Measurements from ENCODE around the gene C9. TPM values are rescaled to one million over a fixed set of nuclear protein-coding genes. Genes with fewer than 3 reads are reported as not detected.

C9 gene
- not detected for polyA plus RNA-seq (2012; ENCODE audit: insufficient read length, low read depth)

DNA sequence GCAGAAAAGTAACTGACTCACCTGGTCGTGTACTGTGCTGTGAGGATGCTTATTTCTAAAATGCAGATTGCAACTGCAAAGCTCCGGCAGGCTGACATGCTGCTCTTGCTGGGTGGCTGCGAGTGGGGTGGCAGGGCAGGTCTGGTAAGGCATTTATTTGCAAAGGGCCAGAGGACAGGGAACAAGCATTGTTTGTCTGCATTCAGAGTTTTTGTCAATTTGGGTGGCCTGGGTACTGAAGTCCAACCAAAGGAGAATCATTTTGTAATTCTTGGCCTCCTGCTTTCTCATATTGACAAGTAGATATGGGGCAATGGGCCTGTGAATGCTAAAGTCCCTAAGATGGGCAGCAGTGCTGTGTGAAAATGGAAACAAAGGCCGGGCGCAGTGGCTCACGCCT lies at the start of gene C9:
C9 (minus strand) TSS at position 129 of the 400 bp plus-strand sequence; CDS start at position 98, 31 bp downstream.
- no peak for TF ChIP-seq FOXP2 (optimal IDR thresholded peaks at IDR 0.05; ENCODE audit: borderline replicate concordance, extremely low read depth, extremely low read length, insufficient read depth)
- no peak for TF ChIP-seq SIN3A (IDR thresholded peaks at IDR 0.05; ENCODE audit: borderline replicate concordance, insufficient read depth, low read length)
- TF ChIP-seq TAF1 (IDR thresholded peaks at IDR 0.05; ENCODE audit: borderline replicate concordance, insufficient read depth, low read length) = no peak
- TF ChIP-seq, protein P1, sequence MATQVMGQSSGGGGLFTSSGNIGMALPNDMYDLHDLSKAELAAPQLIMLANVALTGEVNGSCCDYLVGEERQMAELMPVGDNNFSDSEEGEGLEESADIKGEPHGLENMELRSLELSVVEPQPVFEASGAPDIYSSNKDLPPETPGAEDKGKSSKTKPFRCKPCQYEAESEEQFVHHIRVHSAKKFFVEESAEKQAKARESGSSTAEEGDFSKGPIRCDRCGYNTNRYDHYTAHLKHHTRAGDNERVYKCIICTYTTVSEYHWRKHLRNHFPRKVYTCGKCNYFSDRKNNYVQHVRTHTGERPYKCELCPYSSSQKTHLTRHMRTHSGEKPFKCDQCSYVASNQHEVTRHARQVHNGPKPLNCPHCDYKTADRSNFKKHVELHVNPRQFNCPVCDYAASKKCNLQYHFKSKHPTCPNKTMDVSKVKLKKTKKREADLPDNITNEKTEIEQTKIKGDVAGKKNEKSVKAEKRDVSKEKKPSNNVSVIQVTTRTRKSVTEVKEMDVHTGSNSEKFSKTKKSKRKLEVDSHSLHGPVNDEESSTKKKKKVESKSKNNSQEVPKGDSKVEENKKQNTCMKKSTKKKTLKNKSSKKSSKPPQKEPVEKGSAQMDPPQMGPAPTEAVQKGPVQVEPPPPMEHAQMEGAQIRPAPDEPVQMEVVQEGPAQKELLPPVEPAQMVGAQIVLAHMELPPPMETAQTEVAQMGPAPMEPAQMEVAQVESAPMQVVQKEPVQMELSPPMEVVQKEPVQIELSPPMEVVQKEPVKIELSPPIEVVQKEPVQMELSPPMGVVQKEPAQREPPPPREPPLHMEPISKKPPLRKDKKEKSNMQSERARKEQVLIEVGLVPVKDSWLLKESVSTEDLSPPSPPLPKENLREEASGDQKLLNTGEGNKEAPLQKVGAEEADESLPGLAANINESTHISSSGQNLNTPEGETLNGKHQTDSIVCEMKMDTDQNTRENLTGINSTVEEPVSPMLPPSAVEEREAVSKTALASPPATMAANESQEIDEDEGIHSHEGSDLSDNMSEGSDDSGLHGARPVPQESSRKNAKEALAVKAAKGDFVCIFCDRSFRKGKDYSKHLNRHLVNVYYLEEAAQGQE (IDR thresholded peaks at IDR 0.05; ENCODE audit: insufficient read depth in 1 of 2, low read depth in 2 of 2, low read length in 2 of 2) = no peak
- TF ChIP-seq POLR2AphosphoS5 (IDR thresholded peaks at IDR 0.05; ENCODE audit: low read depth, low read length) = no peak

DNA sequence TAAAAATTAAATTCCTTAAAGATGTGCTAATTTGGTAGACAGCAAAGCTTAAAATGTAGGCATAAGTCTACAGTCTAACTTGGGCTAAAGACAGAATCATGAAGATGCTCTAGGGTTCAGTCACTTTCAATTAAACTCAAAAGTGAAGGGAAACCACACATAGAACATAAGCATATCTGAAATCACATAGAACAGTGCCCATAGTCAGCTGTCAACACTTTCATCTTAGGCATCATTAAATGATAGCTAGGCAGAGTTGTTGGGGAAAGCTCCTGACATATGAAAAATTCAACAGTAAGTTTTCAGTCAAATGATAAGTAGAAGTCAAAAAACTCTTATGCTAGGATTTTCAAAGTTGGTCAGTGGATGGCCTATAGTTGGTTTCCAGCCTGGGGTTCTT lies 49.5 kb upstream of the C9 start:
- TF ChIP-seq POLR2AphosphoS5 (IDR thresholded peaks at IDR 0.05; ENCODE audit: low read depth, low read length) = no peak
- no peak for TF ChIP-seq SIN3A (IDR thresholded peaks at IDR 0.05; ENCODE audit: borderline replicate concordance, insufficient read depth, low read length)
- no peak for TF ChIP-seq FOXP2 (optimal IDR thresholded peaks at IDR 0.05; ENCODE audit: borderline replicate concordance, extremely low read depth, extremely low read length, insufficient read depth)
- TF ChIP-seq, protein P1 (IDR thresholded peaks at IDR 0.05; ENCODE audit: insufficient read depth in 1 of 2, low read depth in 2 of 2, low read length in 2 of 2) = no peak
- TF ChIP-seq TAF1 (IDR thresholded peaks at IDR 0.05; ENCODE audit: borderline replicate concordance, insufficient read depth, low read length) = no peak

DNA sequence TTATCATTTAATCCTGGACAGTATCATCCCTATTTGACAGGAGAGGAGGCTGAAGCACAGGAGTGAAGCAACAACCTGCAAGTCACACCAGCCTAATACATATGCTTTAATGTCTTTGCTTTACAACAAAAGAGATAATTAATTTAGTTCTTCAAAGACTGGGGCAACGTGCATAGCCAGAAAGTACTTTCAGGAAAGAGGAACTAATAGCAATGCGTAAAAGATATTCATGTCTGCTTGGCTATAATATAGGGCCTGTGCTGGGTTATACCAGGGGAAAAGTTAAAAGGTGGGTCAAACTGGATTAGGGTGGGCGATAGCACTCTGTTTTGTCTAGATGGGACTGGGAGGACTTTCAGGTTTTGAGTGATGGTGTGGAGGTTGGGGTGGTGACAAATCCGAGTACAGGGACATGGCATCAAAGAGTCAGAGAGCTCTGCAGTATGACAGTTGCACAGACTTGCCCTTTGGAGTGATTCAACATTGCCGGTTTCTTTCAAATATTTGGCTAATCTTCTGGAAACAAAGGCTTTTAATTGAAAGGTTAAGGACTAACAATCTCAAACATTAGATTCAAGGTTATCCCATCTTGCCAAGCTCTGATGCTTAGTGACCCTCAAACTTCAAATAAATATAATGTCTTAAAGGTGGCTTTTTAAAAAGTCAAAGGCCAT lies 48.6 kb upstream of the C9 start:
- TF ChIP-seq POLR2AphosphoS5 (IDR thresholded peaks at IDR 0.05; ENCODE audit: low read depth, low read length) (no peak), TAF1 (IDR thresholded peaks at IDR 0.05; ENCODE audit: borderline replicate concordance, insufficient read depth, low read length) (no peak), FOXP2 (optimal IDR thresholded peaks at IDR 0.05; ENCODE audit: borderline replicate concordance, extremely low read depth, extremely low read length, insufficient read depth) (no peak), SIN3A (IDR thresholded peaks at IDR 0.05; ENCODE audit: borderline replicate concordance, insufficient read depth, low read length) (no peak)
- TF ChIP-seq, protein P1 (IDR thresholded peaks at IDR 0.05; ENCODE audit: insufficient read depth in 1 of 2, low read depth in 2 of 2, low read length in 2 of 2) = no peak

DNA sequence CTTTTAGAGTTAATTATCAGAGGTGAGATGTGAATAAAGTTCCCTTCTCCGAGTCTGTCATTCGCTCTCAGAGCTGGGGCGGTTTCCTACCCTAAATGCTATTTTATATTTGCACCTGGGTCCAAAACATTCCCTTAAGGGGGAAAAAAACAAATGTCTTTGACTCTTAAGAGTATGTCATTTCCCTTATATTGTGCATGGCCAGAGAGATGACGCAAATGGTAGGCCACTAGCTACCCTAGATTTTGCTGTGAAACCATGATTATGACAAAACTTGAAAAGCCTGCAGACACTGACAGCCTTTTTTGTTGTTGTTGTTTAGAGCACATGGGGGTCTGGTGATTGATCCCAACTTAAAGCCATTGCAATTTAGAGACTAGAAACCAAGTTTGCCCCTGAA lies 47.7 kb upstream of the C9 start:
- no peak for TF ChIP-seq FOXP2 (optimal IDR thresholded peaks at IDR 0.05; ENCODE audit: borderline replicate concordance, extremely low read depth, extremely low read length, insufficient read depth)

DNA sequence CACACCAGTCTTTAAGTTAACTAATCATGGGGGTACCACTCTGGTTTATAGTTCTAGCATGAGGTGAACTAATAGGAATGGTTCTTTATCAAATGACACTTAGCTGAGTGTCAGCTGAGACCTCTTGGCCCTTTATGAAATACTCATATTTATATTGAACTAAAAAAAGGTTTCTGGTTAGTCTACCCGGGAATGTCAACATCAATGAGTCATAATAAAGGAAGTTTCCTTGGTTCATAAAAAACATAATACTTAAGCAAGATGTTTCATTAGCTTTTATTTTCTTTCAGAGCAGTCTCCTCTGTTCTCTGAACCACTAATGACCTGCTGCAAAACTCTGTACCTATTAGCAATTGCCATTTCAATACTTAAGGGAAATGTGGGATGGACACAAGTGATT lies 46.8 kb upstream of the C9 start:
- TF ChIP-seq POLR2AphosphoS5 (IDR thresholded peaks at IDR 0.05; ENCODE audit: low read depth, low read length) (no peak), TAF1 (IDR thresholded peaks at IDR 0.05; ENCODE audit: borderline replicate concordance, insufficient read depth, low read length) (no peak), SIN3A (IDR thresholded peaks at IDR 0.05; ENCODE audit: borderline replicate concordance, insufficient read depth, low read length) (no peak), FOXP2 (optimal IDR thresholded peaks at IDR 0.05; ENCODE audit: borderline replicate concordance, extremely low read depth, extremely low read length, insufficient read depth) (no peak)
- TF ChIP-seq, protein P1 (IDR thresholded peaks at IDR 0.05; ENCODE audit: insufficient read depth in 1 of 2, low read depth in 2 of 2, low read length in 2 of 2) = no peak

Measured in PFSK-1 (cell line).